GM12872 (cell line): ENCODE data around the gene RRAS2.

Experiments used
- TF ChIP-seq, protein P1 (sequence below): IDR thresholded peaks from 3 replicates; pipeline ENCODE4 v1.5.1; 2011; ENCODE audit warnings: low read depth, mild to moderate bottlenecking, low read length, moderate library complexity; ENCODE audit not compliant: insufficient read depth

Gene RRAS2

DNA sequence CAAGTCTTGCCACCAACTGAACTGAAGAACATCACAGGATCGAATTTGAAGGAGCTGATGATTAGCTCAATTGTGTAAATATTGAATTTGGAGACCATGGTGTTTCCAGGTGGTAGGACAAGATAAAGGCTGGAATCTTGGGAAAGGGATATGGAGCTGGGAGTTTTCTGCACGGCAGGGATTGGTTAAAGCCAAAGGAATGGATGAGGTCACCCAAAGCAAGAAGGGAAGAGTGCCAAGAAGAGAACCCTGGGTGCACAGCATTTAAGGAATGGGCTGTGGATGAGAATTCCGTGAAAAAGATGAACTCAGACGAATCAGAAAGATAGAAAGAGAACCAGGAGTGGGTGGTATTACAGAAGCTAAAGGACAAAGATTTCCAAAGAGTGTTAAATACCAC lies 29.4 kb upstream of the RRAS2 start:
- TF ChIP-seq, protein P1, sequence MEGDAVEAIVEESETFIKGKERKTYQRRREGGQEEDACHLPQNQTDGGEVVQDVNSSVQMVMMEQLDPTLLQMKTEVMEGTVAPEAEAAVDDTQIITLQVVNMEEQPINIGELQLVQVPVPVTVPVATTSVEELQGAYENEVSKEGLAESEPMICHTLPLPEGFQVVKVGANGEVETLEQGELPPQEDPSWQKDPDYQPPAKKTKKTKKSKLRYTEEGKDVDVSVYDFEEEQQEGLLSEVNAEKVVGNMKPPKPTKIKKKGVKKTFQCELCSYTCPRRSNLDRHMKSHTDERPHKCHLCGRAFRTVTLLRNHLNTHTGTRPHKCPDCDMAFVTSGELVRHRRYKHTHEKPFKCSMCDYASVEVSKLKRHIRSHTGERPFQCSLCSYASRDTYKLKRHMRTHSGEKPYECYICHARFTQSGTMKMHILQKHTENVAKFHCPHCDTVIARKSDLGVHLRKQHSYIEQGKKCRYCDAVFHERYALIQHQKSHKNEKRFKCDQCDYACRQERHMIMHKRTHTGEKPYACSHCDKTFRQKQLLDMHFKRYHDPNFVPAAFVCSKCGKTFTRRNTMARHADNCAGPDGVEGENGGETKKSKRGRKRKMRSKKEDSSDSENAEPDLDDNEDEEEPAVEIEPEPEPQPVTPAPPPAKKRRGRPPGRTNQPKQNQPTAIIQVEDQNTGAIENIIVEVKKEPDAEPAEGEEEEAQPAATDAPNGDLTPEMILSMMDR = no peak

DNA sequence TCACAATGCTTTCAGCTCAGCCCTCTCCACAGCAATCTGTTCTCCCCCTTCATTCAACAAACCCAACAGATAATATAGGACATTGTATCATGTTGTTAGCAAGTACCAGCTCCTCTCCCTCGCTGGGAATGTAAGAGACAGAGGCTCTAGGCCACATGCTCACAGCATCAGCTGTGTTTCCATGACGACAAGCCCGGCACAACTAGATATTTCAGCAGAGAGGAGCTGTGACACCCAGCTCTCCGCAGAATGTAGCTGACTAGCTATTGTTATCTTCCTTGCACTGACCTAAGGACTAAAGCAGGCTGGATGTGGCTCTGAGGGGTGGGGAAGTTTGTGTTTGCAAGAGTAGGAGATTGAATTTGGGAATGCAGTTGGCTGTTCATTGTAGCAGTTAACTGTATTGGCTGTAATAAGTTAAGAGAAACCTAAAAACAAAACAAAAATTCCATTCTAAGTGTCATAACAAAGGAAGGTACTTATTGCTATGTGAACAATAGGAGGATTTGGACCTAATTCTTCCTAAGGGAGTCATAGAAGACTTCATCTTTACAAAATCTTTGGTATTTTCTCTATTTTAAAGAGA lies 28.0 kb upstream of the RRAS2 start:
- TF ChIP-seq, protein P1 = no peak

DNA sequence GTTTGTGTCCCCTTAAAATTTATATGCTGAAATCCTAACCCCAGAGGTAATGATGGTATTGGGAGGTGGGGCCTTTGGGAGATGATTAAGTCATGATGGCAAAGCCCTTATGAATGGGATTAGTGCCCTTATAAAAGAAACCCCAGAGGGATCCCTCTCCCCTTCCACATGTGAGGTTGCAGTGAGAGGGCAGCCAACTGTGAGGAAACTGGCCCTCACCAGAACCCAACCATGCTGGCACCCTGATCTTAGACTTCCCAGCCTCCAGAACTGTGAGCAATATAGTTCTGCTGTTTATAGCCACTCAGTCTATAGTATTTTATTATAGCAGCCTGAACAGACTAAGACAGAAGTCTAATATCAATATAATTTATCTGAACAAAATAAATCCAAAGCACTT lies 27.1 kb upstream of the RRAS2 start:
- TF ChIP-seq, protein P1 = no peak

DNA sequence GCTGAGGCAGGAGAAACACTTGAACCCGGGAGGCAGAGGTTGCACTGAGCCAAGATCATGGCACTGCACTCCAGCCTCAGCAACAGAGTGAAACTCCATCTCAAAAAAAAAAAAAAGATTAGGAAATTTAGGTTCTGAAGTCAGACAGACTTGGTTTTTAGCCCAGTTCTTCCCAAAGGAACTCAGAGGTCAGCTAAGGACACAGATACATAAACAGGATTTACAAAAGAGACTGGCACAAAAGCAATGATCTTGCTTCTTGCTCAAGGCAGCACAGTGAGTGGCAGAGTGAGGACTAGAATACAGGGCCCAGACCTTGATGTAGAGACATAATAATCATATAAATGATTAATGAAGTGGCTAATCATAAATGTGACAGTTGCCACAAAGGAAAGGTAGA lies 25.4 kb upstream of the RRAS2 start:
- TF ChIP-seq, protein P1 = no peak

DNA sequence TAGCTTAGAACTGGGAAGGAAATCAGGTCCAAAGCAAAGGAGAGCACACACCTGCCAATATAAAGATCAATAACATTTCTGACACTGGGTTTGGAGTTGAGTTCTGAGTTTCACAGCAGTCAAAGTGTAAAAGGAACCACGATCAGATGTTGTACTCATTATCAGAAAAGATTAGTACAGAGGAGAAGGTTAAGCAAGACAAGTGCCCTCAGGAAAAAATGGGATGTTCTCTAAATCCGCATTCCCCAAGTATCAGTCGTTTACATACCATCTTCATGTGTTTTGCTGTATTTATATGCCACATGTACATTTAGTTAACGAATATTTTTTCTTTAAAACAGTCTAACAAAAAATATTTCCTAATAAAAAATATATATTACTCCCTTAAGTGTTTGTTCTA lies 23.0 kb upstream of the RRAS2 start:
- TF ChIP-seq, protein P1 = no peak

DNA sequence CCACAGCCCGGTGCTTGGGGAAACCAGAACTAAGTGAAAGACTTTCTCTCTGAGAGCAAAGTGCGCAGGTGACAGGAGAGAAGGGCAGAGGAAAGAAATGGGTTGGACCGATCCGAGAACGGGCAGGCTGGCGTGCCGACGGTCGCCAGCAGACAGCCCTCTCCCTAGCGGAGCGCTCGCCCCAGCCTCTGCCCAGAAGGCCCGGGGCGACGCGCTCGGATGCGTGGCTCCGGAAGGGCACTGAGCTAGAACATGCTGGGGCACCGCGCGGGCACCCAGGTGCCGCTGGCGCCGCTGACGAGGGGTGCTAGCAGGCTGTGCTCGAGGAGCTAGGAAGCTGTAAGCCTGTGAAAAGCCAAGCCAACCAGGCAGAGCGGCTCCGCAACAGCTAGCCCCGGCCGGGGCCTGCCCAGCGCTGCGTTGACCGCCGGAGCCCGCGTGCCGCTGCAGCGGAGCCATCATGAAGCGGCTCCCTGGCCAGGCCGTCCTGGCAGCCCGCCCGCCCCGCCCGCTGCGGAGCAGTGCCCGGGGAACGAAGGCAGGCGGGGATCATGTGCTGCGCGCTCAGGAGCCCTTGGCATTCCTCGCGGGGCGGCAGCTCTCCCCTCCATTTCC lies 22.1 kb upstream of the RRAS2 start:
- TF ChIP-seq, protein P1 = no peak

DNA sequence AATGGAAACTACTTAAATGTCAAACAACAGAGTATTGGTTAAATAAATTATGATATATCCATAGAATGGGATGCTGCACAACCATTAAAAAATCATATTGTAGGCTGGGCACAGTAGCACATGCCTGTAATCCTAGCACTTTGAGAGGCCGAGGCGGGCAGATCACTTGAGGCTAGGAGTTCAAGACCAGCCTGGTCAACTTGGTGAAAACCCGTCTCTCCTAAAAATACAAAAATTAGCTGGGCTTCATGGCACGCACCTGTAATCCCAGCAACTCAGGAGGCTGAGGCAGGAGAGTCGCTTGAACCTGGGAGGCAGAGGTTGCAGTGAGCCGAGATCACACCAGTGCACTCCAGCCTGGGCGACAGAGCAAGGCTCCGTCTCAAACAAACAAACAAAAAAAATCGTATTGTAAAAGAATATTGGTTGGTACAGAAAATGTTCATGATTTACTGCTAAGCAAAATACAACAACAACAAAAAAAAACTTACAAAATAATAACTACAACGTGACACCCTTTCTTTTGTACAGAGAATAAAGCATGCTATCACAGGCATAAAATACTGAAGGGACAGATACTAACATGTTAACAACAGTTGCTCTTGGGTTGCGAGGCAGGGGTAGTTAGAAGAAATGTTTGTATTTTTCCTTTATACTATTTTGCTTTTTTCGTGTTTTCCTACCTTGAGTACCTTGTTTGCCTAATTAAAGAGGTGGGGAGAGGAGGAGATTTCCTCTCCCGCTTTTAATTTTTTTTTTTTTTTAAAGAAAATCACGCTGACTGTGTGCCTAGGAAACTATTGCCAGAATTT lies 21.3 kb upstream of the RRAS2 start:
- TF ChIP-seq, protein P1 = no peak
